ENCODE data around the gene HDAC10.

The HDAC10 gene

GRCh38 chr22:50250555-50251476, at the start of gene HDAC10:
Gene HDAC10 (minus strand): TSS chr22:50251265. CDS start chr22:50251032, 233 bp downstream.
- peak; percentile 79 to 81 for DNase-seq (ENCODE audit: low read depth in 2 of 2)

- DNase-seq (ENCODE audit: low read depth in 2 of 2) = no peak
These were observed 49.7 kb upstream of the HDAC10 start for GRCh38 chr22:50300620-50301257.

GRCh38 chr22:50299785-50300619, 48.9 kb upstream of the HDAC10 start:
- no peak for DNase-seq (ENCODE audit: low read depth in 2 of 2)

- no peak for DNase-seq (ENCODE audit: low read depth in 2 of 2)
These were observed 48.1 kb upstream of the HDAC10 start for GRCh38 chr22:50298937-50299784.

- DNase-seq (ENCODE audit: low read depth in 2 of 2) = no peak
These were observed 47.2 kb upstream of the HDAC10 start for GRCh38 chr22:50298266-50298637.

- DNase-seq (ENCODE audit: low read depth in 2 of 2) = no peak
These were observed 46.6 kb upstream of the HDAC10 start for GRCh38 chr22:50297510-50298265.

- DNase-seq (ENCODE audit: low read depth in 2 of 2) = no peak
These were observed 45.8 kb upstream of the HDAC10 start for GRCh38 chr22:50296658-50297490.

GRCh38 chr22:50294319-50294656, 43.2 kb upstream of the HDAC10 start:
- no peak for DNase-seq (ENCODE audit: low read depth in 2 of 2)

DNA sequence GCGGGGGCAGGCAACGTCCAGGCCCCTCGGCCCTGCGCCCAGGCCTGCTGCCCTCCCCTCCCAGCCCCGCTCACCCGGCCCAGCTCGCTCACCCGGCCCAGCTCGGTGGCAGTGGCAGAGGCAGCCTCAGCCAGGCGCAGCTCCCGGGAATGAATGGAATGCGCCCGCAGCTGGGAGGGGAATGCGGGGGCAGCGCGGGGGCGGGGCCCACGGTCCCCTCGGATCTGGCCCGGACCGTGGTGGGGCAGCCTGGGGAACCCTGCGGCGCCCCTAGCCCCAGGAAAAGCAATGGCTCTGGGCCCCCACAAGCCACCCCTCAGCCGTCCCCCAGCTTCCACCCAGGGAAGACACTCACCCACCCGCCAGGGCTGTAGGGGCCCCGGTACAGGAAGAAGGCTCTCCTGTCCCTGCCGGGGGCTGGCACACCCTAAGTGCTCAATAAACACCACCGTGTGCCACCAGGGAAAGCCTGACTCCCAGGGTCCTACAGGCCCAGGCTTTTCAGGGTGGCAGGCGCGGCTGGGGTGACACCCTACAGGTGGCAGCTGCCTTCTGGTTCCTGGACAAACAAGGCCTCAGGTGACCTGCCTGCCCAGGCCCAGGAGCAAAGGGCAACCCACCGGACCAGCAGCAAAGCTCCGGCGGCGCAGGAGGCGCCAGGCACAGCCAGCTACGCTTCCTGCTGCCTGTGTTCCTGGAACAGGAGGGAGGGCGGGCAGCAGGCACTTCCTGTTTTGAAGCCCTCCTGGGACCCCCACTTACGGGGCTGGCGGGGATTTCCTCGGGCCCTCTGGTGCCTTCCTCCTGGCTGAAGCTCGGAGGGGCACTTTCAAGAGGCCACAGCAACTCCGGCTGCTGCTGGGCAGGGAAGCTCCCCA, 42.6 kb upstream of the HDAC10 start:
- no peak for DNase-seq (ENCODE audit: low read depth in 2 of 2)

GRCh38 chr22:50292643-50293440, 41.8 kb upstream of the HDAC10 start:
- no peak for DNase-seq (ENCODE audit: low read depth in 2 of 2)

GRCh38 chr22:50289942-50290630, 39.0 kb upstream of the HDAC10 start:
- DNase-seq (ENCODE audit: low read depth in 2 of 2) = no peak

GRCh38 chr22:50289151-50289941, 38.3 kb upstream of the HDAC10 start:
- no peak for DNase-seq (ENCODE audit: low read depth in 2 of 2)

DNA sequence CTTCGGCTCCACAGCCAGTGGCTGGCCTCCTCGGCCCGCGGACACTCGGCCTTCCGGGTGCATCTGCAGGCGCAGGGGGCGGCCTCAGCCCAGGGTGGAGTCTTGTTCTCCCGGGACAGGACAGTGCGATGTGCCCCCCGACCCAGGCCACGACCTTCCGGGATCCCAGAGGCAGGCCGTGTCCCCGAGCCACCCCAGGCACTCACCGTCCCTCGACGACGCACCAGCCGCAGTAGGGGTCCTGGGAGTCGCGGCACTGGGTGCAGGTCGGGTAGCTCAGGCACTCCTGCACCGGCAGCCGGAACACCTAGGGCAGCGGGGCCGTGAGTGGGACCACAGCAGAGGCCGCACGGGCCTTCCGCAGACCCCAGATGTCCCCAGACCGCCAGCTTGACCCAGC, 36.7 kb upstream of the HDAC10 start:
- no peak for DNase-seq (ENCODE audit: low read depth in 2 of 2)

DNA sequence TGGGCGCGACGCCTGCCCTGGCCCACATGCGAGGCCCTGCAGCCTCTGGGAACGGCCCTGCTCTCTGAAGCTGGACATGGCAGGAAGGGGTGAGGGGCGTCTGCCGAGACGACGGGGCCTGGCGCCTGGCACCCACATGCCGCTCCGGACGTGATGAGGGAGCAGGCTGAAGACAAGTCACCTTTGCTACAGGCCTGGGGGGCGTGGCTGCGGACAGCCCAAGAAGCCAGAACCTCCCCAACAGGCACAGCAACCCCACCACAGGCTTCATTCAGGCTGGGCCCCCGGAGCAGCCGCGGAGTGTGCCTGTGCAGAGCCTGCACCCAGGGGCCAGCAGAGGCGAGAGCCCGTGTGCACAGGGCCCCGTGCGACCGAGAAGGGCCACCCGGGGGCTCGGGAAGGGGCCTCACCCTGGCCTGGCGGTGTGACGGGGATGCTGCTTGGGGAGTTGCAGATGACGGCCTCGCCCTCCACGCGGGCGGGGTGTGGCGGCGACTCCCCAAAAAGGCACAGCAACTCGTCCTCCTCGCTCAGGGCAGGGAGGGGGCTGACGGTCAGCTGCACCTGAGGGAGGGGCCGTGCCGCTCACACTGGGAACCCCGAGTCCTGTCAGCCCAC, 35.7 kb upstream of the HDAC10 start:
- DNase-seq (ENCODE audit: low read depth in 2 of 2) = no peak

GRCh38 chr22:50286275-50286674, 35.2 kb upstream of the HDAC10 start:
- no peak for DNase-seq (ENCODE audit: low read depth in 2 of 2)

All from stimulated activated CD8-positive, alpha-beta memory T cell treated with anti-CD3 and anti-CD28 coated beads, Interleukin-2, amount 100 ng/mL, for 48 hours (primary cell).